ENCODE data around the gene KRTAP10-12. TPM values are rescaled to one million over a fixed set of nuclear protein-coding genes. Genes with fewer than 3 reads are reported as not detected.
"Not testable (repeated sequence)": the region's sequence is repeated elsewhere in the genome, so short reads cannot be mapped to it uniquely, and the experiment has no call there.

KRTAP10-12 gene
- total RNA-seq, 1 donor = not detected

DNA sequence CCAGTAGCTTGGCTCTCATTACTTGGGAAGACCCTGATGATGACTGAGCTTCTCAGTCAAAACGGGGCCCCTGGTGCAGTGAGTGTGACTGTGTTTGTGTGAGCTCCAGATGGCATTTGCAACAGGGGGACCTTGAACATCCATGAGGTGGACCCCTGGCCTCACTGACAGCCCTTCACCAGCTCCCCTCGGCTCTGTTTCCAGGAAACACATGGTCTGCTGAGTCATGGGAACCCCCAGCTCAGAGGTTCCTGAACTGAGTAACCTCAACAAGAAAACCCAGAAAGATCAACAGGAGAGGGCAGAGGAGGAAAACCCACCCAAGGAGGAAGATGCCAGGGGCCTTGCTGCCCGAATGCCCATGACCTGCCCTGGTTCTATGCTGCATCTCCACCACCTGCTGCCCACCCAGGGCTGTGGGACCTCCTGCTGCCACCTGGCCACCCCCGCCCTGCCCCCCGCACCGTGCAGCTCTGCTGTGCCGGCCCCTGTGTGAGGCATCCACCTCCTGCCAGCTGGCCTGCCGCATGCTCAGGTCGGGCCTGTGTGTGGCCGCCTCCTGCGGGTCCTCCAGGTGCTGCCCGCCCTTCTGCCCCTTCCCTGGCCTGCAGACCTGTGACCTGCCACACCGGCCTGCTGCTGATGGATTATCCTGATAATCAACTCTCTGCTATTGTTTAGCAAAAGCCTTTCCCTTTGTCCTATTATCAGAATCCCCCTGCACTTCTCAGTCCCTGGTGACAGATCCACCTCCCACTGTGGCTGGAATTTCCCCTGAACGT, 10.8 kb upstream of the KRTAP10-12 start:
- no peak overlapping the region for H3K4me3 ChIP-seq (ENCODE audit: insufficient read depth, low read length)
- H3K36me3 ChIP-seq (ENCODE audit: insufficient read depth, low read length) = no peaks in the 10 kb centered on the region
- H3K79me2 ChIP-seq (ENCODE audit: insufficient read depth, low read length) = no peaks in the 10 kb centered on the region
- no peaks in the 10 kb centered on the region for H3K9me3 ChIP-seq (ENCODE audit: low read depth, low read length)
- no peaks in the 10 kb centered on the region for H3K4me1 ChIP-seq (ENCODE audit: insufficient read depth, low read length)
- H4K20me1 ChIP-seq (ENCODE audit: insufficient read depth, low read length) = no peaks in the 10 kb centered on the region
- H3K4me2 ChIP-seq (ENCODE audit: insufficient read depth, low read length) = no peak overlapping the region
- H3K27ac ChIP-seq (ENCODE audit: low read depth, low read length) = no peak overlapping the region
- TF ChIP-seq, protein P1, sequence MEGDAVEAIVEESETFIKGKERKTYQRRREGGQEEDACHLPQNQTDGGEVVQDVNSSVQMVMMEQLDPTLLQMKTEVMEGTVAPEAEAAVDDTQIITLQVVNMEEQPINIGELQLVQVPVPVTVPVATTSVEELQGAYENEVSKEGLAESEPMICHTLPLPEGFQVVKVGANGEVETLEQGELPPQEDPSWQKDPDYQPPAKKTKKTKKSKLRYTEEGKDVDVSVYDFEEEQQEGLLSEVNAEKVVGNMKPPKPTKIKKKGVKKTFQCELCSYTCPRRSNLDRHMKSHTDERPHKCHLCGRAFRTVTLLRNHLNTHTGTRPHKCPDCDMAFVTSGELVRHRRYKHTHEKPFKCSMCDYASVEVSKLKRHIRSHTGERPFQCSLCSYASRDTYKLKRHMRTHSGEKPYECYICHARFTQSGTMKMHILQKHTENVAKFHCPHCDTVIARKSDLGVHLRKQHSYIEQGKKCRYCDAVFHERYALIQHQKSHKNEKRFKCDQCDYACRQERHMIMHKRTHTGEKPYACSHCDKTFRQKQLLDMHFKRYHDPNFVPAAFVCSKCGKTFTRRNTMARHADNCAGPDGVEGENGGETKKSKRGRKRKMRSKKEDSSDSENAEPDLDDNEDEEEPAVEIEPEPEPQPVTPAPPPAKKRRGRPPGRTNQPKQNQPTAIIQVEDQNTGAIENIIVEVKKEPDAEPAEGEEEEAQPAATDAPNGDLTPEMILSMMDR (IDR thresholded peaks at IDR 0.05; ENCODE audit: extremely low read depth, low read depth, low read length) = no peak
- H3K27me3 ChIP-seq (ENCODE audit: insufficient read depth, low read length) = peaks cover 18% of the 10 kb centered on the region
- no peak overlapping the region for H2AFZ ChIP-seq (ENCODE audit: low read length)
- DNase-seq (ENCODE audit: insufficient read length, low spot score, missing footprints) = no peak

DNA sequence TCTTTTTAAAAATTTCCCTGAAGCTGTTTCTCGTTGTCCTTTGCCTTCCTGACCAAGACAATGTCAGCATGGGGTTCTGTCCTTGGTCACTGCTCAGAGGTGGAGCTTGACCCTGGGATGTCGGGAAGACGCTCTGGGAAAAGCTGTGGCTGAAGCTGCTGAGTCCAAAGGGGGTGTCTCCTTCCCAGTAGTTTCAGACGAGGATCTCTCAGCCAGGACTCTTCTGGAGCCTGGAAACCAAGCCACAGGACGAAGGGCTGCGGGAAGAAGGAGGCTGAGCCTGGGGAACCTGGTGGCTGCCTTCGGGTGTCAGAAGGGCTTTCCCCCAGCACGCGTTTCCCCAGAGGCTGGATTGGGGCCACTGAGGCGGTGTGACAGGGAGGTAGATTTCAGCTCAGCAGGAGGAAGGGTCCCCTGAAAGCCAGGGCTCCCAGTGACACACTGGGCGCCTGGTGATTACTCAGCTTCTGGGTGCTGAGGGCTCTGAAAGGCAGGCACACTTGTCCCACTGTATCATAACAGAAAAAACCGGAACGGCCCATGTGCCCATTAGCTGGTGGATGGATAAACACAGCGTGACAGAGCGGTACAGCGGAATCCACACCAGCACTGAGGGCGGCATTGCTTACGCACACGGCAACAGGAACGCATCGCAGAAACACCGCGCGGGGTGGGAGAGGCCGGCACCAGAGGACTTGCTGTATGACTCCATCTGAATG, 10.0 kb upstream of the KRTAP10-12 start:
- Histone ChIP-seq H3K4me3 (ENCODE audit: insufficient read depth, low read length) (no peak overlapping the region), H3K9me3 (ENCODE audit: low read depth, low read length) (no peaks in the 10 kb centered on the region), H3K36me3 (ENCODE audit: insufficient read depth, low read length) (no peaks in the 10 kb centered on the region), H2AFZ (ENCODE audit: low read length) (no peak overlapping the region), H3K27ac (ENCODE audit: low read depth, low read length) (no peak overlapping the region), H4K20me1 (ENCODE audit: insufficient read depth, low read length) (no peaks in the 10 kb centered on the region), H3K79me2 (ENCODE audit: insufficient read depth, low read length) (no peaks in the 10 kb centered on the region), H3K4me2 (ENCODE audit: insufficient read depth, low read length) (no peak overlapping the region), H3K27me3 (ENCODE audit: insufficient read depth, low read length) (peaks cover 18% of the 10 kb centered on the region), H3K4me1 (ENCODE audit: insufficient read depth, low read length) (no peaks in the 10 kb centered on the region)
- DNase-seq (ENCODE audit: insufficient read length, low spot score, missing footprints) = no peak
- TF ChIP-seq, protein P1 (IDR thresholded peaks at IDR 0.05; ENCODE audit: extremely low read depth, low read depth, low read length) = no peak

GRCh38 chr21:44687671-44688070, 9.3 kb upstream of the KRTAP10-12 start:
- no peaks in the 10 kb centered on the region for H4K20me1 ChIP-seq (ENCODE audit: insufficient read depth, low read length)

DNA sequence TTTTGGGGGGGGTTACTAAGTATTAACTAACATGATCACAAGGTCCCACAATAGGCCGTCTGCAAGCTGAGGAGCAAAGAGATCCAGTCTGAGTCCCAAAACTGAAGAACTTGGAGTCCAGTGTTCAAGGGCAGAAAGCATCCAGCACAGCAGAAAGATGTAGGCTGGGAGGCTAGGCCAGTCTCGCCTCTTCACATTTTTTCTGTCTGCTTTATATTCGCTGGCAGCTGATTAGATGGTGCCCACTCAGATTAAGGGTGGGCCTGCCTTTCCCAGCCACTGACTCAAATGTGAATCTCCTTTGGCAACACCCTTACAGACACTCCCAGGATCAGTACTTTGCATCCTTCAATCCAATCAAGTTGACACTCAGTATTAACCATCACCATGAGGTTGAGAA, 7.2 kb upstream of the KRTAP10-12 start:
- not testable (repeated sequence) for H3K27ac ChIP-seq (ENCODE audit: low read depth, low read length); DNase-seq (ENCODE audit: insufficient read length, low spot score, missing footprints); H3K4me1 ChIP-seq (ENCODE audit: insufficient read depth, low read length); H3K9me3 ChIP-seq (ENCODE audit: low read depth, low read length); H3K4me2 ChIP-seq (ENCODE audit: insufficient read depth, low read length); H3K36me3 ChIP-seq (ENCODE audit: insufficient read depth, low read length); H4K20me1 ChIP-seq (ENCODE audit: insufficient read depth, low read length); H3K79me2 ChIP-seq (ENCODE audit: insufficient read depth, low read length); H2AFZ ChIP-seq (ENCODE audit: low read length); H3K4me3 ChIP-seq (ENCODE audit: insufficient read depth, low read length)
- H3K27me3 ChIP-seq (ENCODE audit: insufficient read depth, low read length) = peaks cover 18% of the 10 kb centered on the region

More at GRCh38 chr21:44687671-44688070, 9.3 kb upstream of the KRTAP10-12 start:
- Histone ChIP-seq H3K4me1 (ENCODE audit: insufficient read depth, low read length) (no peaks in the 10 kb centered on the region), H3K36me3 (ENCODE audit: insufficient read depth, low read length) (no peaks in the 10 kb centered on the region), H3K79me2 (ENCODE audit: insufficient read depth, low read length) (no peaks in the 10 kb centered on the region), H3K27ac (ENCODE audit: low read depth, low read length) (no peak overlapping the region), H3K9me3 (ENCODE audit: low read depth, low read length) (no peaks in the 10 kb centered on the region), H2AFZ (ENCODE audit: low read length) (no peak overlapping the region), H3K4me3 (ENCODE audit: insufficient read depth, low read length) (no peak overlapping the region), H3K4me2 (ENCODE audit: insufficient read depth, low read length) (no peak overlapping the region), H3K27me3 (ENCODE audit: insufficient read depth, low read length) (peaks cover 18% of the 10 kb centered on the region)
- DNase-seq (ENCODE audit: insufficient read length, low spot score, missing footprints) = no peak
- TF ChIP-seq, protein P1 (IDR thresholded peaks at IDR 0.05; ENCODE audit: extremely low read depth, low read depth, low read length) = no peak
